DOHH2 (cell line): ENCODE results near the gene SLC30A10.

Experiments
- H3F3A ChIP-seq: fragments of 200-600 bp; sonication (generic), shearing (Covaris generic); 2 replicates; pipeline ENCODE4 v1.6.0; 2016; ENCODE audit warnings: antibody characterized with exemption, mild to moderate bottlenecking; ENCODE audit not compliant: control insufficient read depth, insufficient read depth
- H3K27ac ChIP-seq: fragments of 200-600 bp; sonication (generic); 2 replicates; pipeline ENCODE4 v1.5.1; 2014; ENCODE audit warnings: low read depth, mild to moderate bottlenecking, low read length, moderate library complexity
- H3K27me3 ChIP-seq: fragments of 200-600 bp; sonication (generic); 2 replicates; pipeline ENCODE4 v1.6.1; 2014; ENCODE audit warnings: mild to moderate bottlenecking, low read length, mixed read lengths; ENCODE audit not compliant: control insufficient read depth
- H3K36me3 ChIP-seq: fragments of 200-600 bp; sonication (generic); 2 replicates; pipeline ENCODE4 v1.6.1; 2014; ENCODE audit warnings: mild to moderate bottlenecking, low read length, moderate library complexity, mixed read lengths; ENCODE audit not compliant: control insufficient read depth
- H3K4me1 ChIP-seq: fragments of 200-600 bp; sonication (generic); 2 replicates; pipeline ENCODE4 v1.6.1; 2014; ENCODE audit warnings: mild to moderate bottlenecking, low read length, mixed read lengths; ENCODE audit not compliant: control insufficient read depth
- H3K4me2 ChIP-seq: fragments of 200-600 bp; sonication (generic); 2 replicates; pipeline ENCODE4 v1.6.0; 2014; ENCODE audit warnings: mild to moderate bottlenecking, low read length, moderate library complexity
- H3K4me3 ChIP-seq: fragments of 200-600 bp; sonication (generic); 2 replicates; pipeline ENCODE4 v1.5.1; 2014; ENCODE audit warnings: mild to moderate bottlenecking, low read length, mixed read lengths
- H3K79me2 ChIP-seq: fragments of 200-600 bp; sonication (generic); 2 replicates; pipeline ENCODE4 v1.6.1; 2014; ENCODE audit warnings: mild to moderate bottlenecking, low read length, mixed read lengths; ENCODE audit not compliant: control insufficient read depth
- H3K9me2 ChIP-seq: fragments of 200-600 bp; sonication (generic); replicated peaks from 2 replicates; pipeline ENCODE4 v1.6.1; 2014; ENCODE audit warnings: mild to moderate bottlenecking, low read length, mixed read lengths; ENCODE audit not compliant: control insufficient read depth
- H3K9me3 ChIP-seq: fragments of 200-600 bp; sonication (generic); 2 replicates; pipeline ENCODE4 v1.6.1; 2014; ENCODE audit warnings: antibody characterized with exemption, low read length, mixed read lengths; ENCODE audit not compliant: control insufficient read depth, insufficient read depth
- H4K20me1 ChIP-seq: fragments of 200-600 bp; sonication (generic); 2 replicates; pipeline ENCODE4 v1.6.0; 2014; ENCODE audit warnings: low read depth, mild to moderate bottlenecking, antibody characterized with exemption, low read length, moderate library complexity; ENCODE audit not compliant: control insufficient read depth, insufficient read depth
- EZH2phosphoT487 ChIP-seq: fragments of 200-600 bp; sonication (generic); IDR thresholded peaks from 2 replicates; pipeline ENCODE4 v1.6.1; 2017; ENCODE audit warnings: borderline replicate concordance, mild to moderate bottlenecking, antibody characterized with exemption, low read length, moderate library complexity, mixed read lengths
- TF ChIP-seq, protein P1 (sequence below): fragments of 200-600 bp; sonication (generic); IDR thresholded peaks from one replicate; pipeline ENCODE4 v1.5.1; 2014; ENCODE audit warnings: antibody characterized with exemption, mild to moderate bottlenecking, low read depth, low read length; ENCODE audit not compliant: poor library complexity, severe bottlenecking

Gene SLC30A10

DNA sequence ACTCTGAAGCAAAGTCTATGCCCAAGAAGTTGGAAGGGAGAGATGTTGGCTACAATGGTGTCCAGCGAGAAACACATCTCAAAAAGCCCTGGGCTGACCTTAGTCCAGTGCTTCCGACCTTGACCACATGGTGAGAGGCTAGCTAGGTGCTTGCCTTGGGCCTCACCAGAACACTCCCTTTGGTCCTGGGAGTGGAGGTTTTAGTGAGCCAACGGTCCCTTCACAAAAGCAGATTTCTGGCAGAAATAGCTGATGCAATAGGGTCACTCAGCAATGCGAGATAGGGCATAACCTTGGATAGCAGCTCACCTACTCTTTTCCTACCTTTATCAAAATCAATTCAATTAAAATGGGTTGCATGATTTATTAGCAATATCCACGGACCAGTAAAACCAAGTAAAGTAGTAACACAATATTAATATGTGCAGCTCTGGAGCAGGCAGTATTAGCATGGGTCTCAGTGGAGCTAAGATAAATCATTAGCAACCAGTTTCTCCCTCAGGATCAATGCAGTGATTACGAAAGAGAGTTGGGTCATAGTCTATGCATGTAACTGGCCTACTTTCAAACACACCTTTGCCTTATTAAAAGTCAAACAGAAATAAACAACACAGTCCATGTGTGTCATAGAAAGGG lies 1.9 kb downstream of the SLC30A10 start:
- Histone ChIP-seq H3K4me2 (no peak overlapping the region), H3K36me3 (no peaks in the 10 kb centered on the region), H3K9me2 (no peaks in the 10 kb centered on the region), H3K4me3 (no peak overlapping the region), H3K27me3 (peaks cover 19% of the 10 kb centered on the region), H3K4me1 (no peaks in the 10 kb centered on the region), H3K27ac (no peak overlapping the region), H3F3A (no peaks in the 10 kb centered on the region), H3K79me2 (no peaks in the 10 kb centered on the region), H4K20me1 (no peaks in the 10 kb centered on the region), H3K9me3 (no peaks in the 10 kb centered on the region)
- TF ChIP-seq, protein P1, sequence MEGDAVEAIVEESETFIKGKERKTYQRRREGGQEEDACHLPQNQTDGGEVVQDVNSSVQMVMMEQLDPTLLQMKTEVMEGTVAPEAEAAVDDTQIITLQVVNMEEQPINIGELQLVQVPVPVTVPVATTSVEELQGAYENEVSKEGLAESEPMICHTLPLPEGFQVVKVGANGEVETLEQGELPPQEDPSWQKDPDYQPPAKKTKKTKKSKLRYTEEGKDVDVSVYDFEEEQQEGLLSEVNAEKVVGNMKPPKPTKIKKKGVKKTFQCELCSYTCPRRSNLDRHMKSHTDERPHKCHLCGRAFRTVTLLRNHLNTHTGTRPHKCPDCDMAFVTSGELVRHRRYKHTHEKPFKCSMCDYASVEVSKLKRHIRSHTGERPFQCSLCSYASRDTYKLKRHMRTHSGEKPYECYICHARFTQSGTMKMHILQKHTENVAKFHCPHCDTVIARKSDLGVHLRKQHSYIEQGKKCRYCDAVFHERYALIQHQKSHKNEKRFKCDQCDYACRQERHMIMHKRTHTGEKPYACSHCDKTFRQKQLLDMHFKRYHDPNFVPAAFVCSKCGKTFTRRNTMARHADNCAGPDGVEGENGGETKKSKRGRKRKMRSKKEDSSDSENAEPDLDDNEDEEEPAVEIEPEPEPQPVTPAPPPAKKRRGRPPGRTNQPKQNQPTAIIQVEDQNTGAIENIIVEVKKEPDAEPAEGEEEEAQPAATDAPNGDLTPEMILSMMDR = no peak

DNA sequence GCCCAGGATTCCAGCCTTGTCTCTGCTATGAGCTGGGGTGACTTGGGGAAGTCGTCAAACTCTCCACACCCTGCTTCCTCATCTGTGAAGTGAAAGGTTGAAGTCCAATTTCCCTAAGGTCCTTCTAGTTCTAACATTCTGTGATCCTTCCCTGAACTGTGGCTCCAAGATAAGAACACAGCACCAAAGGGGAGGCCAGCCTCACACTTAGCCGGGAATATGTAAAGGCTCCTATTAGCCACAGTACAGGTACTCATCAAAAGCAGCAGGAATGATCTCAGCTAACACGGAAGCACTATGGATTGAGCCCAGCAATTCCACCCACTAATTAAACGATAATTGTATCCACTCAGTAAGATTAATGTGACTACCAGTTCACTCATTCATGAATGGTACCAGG lies 4.0 kb downstream of the SLC30A10 start:
- Histone ChIP-seq H4K20me1 (no peaks in the 10 kb centered on the region), H3K27me3 (peaks cover 19% of the 10 kb centered on the region), H3K4me3 (no peak overlapping the region), H3K4me1 (no peaks in the 10 kb centered on the region), H3K4me2 (no peak overlapping the region), H3K9me2 (no peaks in the 10 kb centered on the region), H3K79me2 (no peaks in the 10 kb centered on the region), H3K27ac (no peak overlapping the region), H3K9me3 (no peaks in the 10 kb centered on the region), H3K36me3 (no peaks in the 10 kb centered on the region), H3F3A (no peaks in the 10 kb centered on the region)
- TF ChIP-seq EZH2phosphoT487 = no peak
- TF ChIP-seq, protein P1 = no peak

DNA sequence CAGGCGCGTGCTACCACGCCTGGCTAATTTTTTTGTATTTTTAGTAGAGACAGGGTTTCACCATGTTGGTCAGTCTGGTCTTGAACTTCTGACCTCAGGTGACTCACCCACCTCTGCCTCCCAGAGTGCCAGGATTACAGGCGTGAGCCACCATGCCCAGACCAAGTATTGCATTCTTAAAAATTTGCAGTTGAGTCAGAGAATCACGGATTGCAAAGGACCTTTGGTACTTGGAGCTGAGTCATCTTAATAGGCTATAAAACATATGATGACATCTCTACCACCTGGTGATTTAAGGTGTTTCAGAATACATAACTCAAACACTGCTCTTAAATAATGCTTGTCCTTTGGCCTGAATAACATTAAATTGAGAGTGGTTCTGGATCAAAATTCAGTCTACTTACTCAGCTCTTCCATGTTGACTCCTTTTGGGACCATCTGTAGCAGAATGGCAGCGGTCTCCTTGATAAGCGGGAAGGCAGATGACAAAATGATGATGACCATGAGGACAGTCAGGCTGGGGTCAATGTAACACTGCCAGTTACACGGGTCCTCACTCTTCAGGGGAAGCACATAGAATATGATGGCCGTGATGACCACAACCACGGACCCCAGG lies 10.4 kb downstream of the SLC30A10 start:
- TF ChIP-seq, protein P1 = no peak
- no peak for TF ChIP-seq EZH2phosphoT487
- Histone ChIP-seq H3K4me3 (no peak overlapping the region), H3K9me2 (no peaks in the 10 kb centered on the region), H3K36me3 (no peaks in the 10 kb centered on the region), H3K27ac (no peak overlapping the region), H3K4me1 (no peaks in the 10 kb centered on the region), H4K20me1 (no peaks in the 10 kb centered on the region), H3K4me2 (no peak overlapping the region), H3F3A (no peaks in the 10 kb centered on the region), H3K9me3 (no peaks in the 10 kb centered on the region), H3K79me2 (no peaks in the 10 kb centered on the region), H3K27me3 (no peaks in the 10 kb centered on the region)
